Measurements from ENCODE around the gene ZNF91.
A peak's percentile ranks its signal among the peaks of the same experiment; 100 is the strongest.
"Not testable (repeated sequence)": the region's sequence is repeated elsewhere in the genome, so short reads cannot be mapped to it uniquely, and the experiment has no call there.

Gene ZNF91

DNA sequence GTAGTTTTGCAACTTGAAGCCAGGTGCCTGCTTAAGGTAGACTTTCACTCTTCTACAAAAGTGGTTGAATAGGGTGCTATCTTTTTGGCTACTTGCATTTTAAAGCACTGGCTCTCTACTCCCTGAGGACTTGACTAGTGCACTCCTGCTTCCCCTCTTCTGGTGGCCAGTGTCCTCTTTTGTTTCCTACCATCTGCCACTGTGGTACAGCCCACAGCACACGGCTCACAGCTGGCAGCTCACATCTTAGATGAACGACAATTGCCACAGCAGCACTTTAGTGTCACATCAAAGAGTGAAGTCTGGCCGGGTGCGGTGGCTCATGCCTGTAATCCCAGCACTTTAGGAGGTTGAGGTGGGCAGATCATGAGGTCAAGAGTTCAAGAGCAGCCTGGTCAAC is 15.6 kb downstream of the ZNF91 start:
- TF ChIP-seq, protein P1, sequence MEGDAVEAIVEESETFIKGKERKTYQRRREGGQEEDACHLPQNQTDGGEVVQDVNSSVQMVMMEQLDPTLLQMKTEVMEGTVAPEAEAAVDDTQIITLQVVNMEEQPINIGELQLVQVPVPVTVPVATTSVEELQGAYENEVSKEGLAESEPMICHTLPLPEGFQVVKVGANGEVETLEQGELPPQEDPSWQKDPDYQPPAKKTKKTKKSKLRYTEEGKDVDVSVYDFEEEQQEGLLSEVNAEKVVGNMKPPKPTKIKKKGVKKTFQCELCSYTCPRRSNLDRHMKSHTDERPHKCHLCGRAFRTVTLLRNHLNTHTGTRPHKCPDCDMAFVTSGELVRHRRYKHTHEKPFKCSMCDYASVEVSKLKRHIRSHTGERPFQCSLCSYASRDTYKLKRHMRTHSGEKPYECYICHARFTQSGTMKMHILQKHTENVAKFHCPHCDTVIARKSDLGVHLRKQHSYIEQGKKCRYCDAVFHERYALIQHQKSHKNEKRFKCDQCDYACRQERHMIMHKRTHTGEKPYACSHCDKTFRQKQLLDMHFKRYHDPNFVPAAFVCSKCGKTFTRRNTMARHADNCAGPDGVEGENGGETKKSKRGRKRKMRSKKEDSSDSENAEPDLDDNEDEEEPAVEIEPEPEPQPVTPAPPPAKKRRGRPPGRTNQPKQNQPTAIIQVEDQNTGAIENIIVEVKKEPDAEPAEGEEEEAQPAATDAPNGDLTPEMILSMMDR (IDR thresholded peaks at IDR 0.05; ENCODE audit: borderline replicate concordance, extremely low read depth, low read length, poor library complexity, severe bottlenecking), result peak; percentile 3
- H3K79me2 ChIP-seq (ENCODE audit: insufficient read depth, low read length), result peaks cover 99% of the 10 kb centered on the region
- H2AFZ ChIP-seq (ENCODE audit: low read depth, low read length); H3K27ac ChIP-seq (ENCODE audit: low read length); H3K4me1 ChIP-seq (ENCODE audit: insufficient read depth, low read length); H3K9ac ChIP-seq (ENCODE audit: low read depth, low read length); H4K20me1 ChIP-seq (ENCODE audit: insufficient read depth, low read length); H3K27me3 ChIP-seq (ENCODE audit: insufficient read depth, low read length, poor library complexity): not testable (repeated sequence)
- peaks cover 83% of the 10 kb centered on the region for H3K9me3 ChIP-seq (ENCODE audit: insufficient read depth, low read length, severe bottlenecking)
- peaks cover 93% of the 10 kb centered on the region for H3K36me3 ChIP-seq (ENCODE audit: insufficient read depth, low read length)
- peak; percentile 82 for ATAC-seq (ENCODE audit: insufficient read depth, low read depth)
- H3K4me2 ChIP-seq (ENCODE audit: insufficient read depth, low read length), result peak overlapping the region; percentile 55; the same call in 1 of the 2 replicates
- H3K4me3 ChIP-seq (ENCODE audit: low read depth in 1 of 2, low read length in 2 of 2), result peak overlapping the region in 1 of 2 experiments; percentile 41; a peak in 1 of 4 replicates
- peak; percentile 37 for DNase-seq

DNA sequence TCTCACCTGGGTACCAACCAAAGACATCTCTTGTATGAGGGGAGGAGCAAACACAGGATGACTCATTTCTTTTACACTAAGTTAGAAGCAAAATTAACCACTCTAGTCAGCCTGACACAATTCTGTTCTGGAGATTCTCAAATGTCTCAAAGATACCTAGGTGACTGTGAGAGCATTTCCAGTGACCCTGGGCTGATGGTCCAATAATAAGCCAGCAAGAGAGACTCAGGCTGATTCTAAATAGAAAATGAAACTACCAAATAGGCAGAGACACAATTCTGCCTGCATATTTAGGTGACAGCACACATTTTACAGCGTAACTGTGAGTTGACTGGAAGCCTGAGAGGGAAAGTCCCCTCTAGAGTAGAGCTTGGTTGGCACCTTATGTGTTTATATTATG is 16.3 kb downstream of the ZNF91 start:
- Histone ChIP-seq H3K9me3 (ENCODE audit: insufficient read depth, low read length, severe bottlenecking) (peaks cover 76% of the 10 kb centered on the region), H3K4me2 (ENCODE audit: insufficient read depth, low read length) (no peak overlapping the region), H3K36me3 (ENCODE audit: insufficient read depth, low read length) (peaks cover 91% of the 10 kb centered on the region), H4K20me1 (ENCODE audit: insufficient read depth, low read length) (no peaks in the 10 kb centered on the region), H2AFZ (ENCODE audit: low read depth, low read length) (no peak overlapping the region), H3K4me1 (ENCODE audit: insufficient read depth, low read length) (peaks cover 3% of the 10 kb centered on the region), H3K79me2 (ENCODE audit: insufficient read depth, low read length) (peaks cover 95% of the 10 kb centered on the region), H3K27me3 (ENCODE audit: insufficient read depth, low read length, poor library complexity) (no peaks in the 10 kb centered on the region), H3K27ac (ENCODE audit: low read length) (no peak overlapping the region), H3K4me3 (ENCODE audit: low read depth in 1 of 2, low read length in 2 of 2) (no peak overlapping the region), H3K9ac (ENCODE audit: low read depth, low read length) (no peak overlapping the region)
- no peak for TF ChIP-seq EZH2 (IDR thresholded peaks at IDR 0.05; ENCODE audit: borderline replicate concordance, low read depth, low read length, severe bottlenecking)
- TF ChIP-seq, protein P1 (IDR thresholded peaks at IDR 0.05; ENCODE audit: borderline replicate concordance, extremely low read depth, low read length, poor library complexity, severe bottlenecking), result no peak
- DNase-seq (no peak), ATAC-seq (ENCODE audit: insufficient read depth, low read depth) (0 out of 3 replicates have a peak, but pooled peaks have one; percentile 9)

DNA sequence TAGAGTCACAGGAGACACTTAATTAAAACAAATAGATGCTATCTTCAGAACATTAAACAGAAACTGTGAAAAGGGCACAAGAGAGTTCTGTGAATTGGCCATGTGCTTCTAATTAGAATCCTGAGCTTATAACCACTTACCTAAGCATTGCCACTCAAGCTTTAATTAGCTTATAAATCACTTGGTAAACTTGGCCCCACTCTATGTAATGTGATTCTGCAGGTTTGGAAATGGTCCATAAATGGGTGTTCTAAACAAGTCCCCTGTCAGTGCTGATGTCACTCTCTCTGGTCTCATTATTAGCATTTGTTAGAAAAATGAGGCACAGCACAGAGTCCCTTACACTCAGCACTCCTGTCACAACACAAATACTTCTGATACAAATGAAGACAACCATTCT is 18.0 kb downstream of the ZNF91 start:
- H3K4me1 ChIP-seq (ENCODE audit: insufficient read depth, low read length), result peaks cover 3% of the 10 kb centered on the region
- H4K20me1 ChIP-seq (ENCODE audit: insufficient read depth, low read length), result no peaks in the 10 kb centered on the region
- no peak for DNase-seq
- peaks cover 74% of the 10 kb centered on the region for H3K9me3 ChIP-seq (ENCODE audit: insufficient read depth, low read length, severe bottlenecking)
- H3K4me2 ChIP-seq (ENCODE audit: insufficient read depth, low read length), result no peak overlapping the region
- peaks cover 90% of the 10 kb centered on the region for H3K36me3 ChIP-seq (ENCODE audit: insufficient read depth, low read length)
- no peak overlapping the region for H3K4me3 ChIP-seq (ENCODE audit: low read depth in 1 of 2, low read length in 2 of 2)
- H2AFZ ChIP-seq (ENCODE audit: low read depth, low read length), result no peak overlapping the region
- H3K79me2 ChIP-seq (ENCODE audit: insufficient read depth, low read length), result peaks cover 91% of the 10 kb centered on the region
- H3K9ac ChIP-seq (ENCODE audit: low read depth, low read length), result no peak overlapping the region
- TF ChIP-seq EZH2 (IDR thresholded peaks at IDR 0.05; ENCODE audit: borderline replicate concordance, low read depth, low read length, severe bottlenecking), result no peak
- TF ChIP-seq, protein P1 (IDR thresholded peaks at IDR 0.05; ENCODE audit: borderline replicate concordance, extremely low read depth, low read length, poor library complexity, severe bottlenecking), result no peak
- H3K27ac ChIP-seq (ENCODE audit: low read length), result no peak overlapping the region
- H3K27me3 ChIP-seq (ENCODE audit: insufficient read depth, low read length, poor library complexity), result no peaks in the 10 kb centered on the region
- ATAC-seq (ENCODE audit: insufficient read depth, low read depth), result no peak

DNA sequence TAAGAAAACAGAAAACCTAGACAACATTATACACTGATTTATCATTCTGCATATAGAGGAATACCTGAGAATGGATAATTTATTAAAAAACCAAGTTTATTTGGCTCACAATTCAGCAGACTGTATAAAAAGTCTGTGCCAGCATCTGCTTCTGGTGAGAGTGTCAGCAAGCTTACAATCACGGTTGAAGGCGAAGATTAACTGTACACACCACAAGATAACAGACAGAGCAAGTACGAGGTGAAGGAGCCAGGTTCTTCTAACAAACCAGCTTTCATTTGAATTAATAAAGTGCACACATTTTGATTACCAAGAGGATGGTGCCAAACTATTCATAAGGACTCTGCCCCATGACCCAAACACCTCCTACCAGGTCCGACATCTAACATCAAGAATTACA is 28.8 kb downstream of the ZNF91 start:
- TF ChIP-seq EZH2 (IDR thresholded peaks at IDR 0.05; ENCODE audit: borderline replicate concordance, low read depth, low read length, severe bottlenecking), result no peak
- TF ChIP-seq, protein P1 (IDR thresholded peaks at IDR 0.05; ENCODE audit: borderline replicate concordance, extremely low read depth, low read length, poor library complexity, severe bottlenecking), result no peak
- H4K20me1 ChIP-seq (ENCODE audit: insufficient read depth, low read length), result no peaks in the 10 kb centered on the region

DNA sequence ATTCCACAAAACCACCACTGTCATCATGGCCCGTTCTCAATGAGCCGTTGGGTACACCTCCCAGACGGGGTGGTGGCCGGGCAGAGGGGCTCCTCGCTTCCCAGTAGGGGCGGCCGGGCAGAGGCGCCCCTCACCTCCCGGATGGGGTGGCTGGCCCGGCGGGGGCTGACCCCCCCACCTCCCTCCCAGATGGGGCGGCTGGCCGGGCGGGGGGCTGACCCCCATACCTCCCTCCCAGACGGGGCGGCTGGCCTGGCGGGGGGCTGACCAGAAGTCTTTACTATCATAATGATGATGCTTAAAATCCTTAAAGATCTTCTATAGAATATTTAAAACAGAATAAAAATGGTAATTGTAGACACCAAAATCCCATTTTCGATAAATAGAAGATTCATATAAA is 29.2 kb downstream of the ZNF91 start:
- H3K4me2 ChIP-seq (ENCODE audit: insufficient read depth, low read length); H3K4me3 ChIP-seq (ENCODE audit: low read depth in 1 of 2, low read length in 2 of 2); H3K4me1 ChIP-seq (ENCODE audit: insufficient read depth, low read length); H3K27me3 ChIP-seq (ENCODE audit: insufficient read depth, low read length, poor library complexity); DNase-seq; H3K27ac ChIP-seq (ENCODE audit: low read length); ATAC-seq (ENCODE audit: insufficient read depth, low read depth); H3K9ac ChIP-seq (ENCODE audit: low read depth, low read length); H2AFZ ChIP-seq (ENCODE audit: low read depth, low read length); H4K20me1 ChIP-seq (ENCODE audit: insufficient read depth, low read length): not testable (repeated sequence)
- peaks cover 80% of the 10 kb centered on the region for H3K36me3 ChIP-seq (ENCODE audit: insufficient read depth, low read length)
- H3K79me2 ChIP-seq (ENCODE audit: insufficient read depth, low read length), result peaks cover 25% of the 10 kb centered on the region
- H3K9me3 ChIP-seq (ENCODE audit: insufficient read depth, low read length, severe bottlenecking), result peaks cover 71% of the 10 kb centered on the region

More for the DNA sequence above, 28.8 kb downstream of the ZNF91 start:
- no peak overlapping the region for H3K27ac ChIP-seq (ENCODE audit: low read length)
- H3K4me3 ChIP-seq (ENCODE audit: low read depth in 1 of 2, low read length in 2 of 2), result no peak overlapping the region
- no peaks in the 10 kb centered on the region for H3K4me1 ChIP-seq (ENCODE audit: insufficient read depth, low read length)
- H3K9me3 ChIP-seq (ENCODE audit: insufficient read depth, low read length, severe bottlenecking), result peaks cover 72% of the 10 kb centered on the region
- peaks cover 84% of the 10 kb centered on the region for H3K36me3 ChIP-seq (ENCODE audit: insufficient read depth, low read length)
- ATAC-seq (ENCODE audit: insufficient read depth, low read depth) (no peak), DNase-seq (no peak)
- H3K9ac ChIP-seq (ENCODE audit: low read depth, low read length), result no peak overlapping the region
- H3K27me3 ChIP-seq (ENCODE audit: insufficient read depth, low read length, poor library complexity), result no peaks in the 10 kb centered on the region
- peaks cover 27% of the 10 kb centered on the region for H3K79me2 ChIP-seq (ENCODE audit: insufficient read depth, low read length)
- H2AFZ ChIP-seq (ENCODE audit: low read depth, low read length), result no peak overlapping the region
- H3K4me2 ChIP-seq (ENCODE audit: insufficient read depth, low read length), result no peak overlapping the region

Data from DND-41 (cell line).